KMS-11 (cell line): Measurements from ENCODE around the gene CRP.

ENCODE experiments used
- H2AFZ ChIP-seq: fragments of 200-600 bp; sonication (generic); 2 replicates; pipeline ENCODE4 v1.6.1; 2016; ENCODE audit warnings: antibody characterized with exemption, mixed run types, low read depth
- H3K27ac ChIP-seq: fragments of 200-600 bp; sonication (generic); 2 replicates; pipeline ENCODE4 v1.6.1; 2016; ENCODE audit warnings: mild to moderate bottlenecking, mixed run types
- H3K27me3 ChIP-seq: fragments of 200-600 bp; sonication (generic); 2 replicates; pipeline ENCODE4 v1.6.1; 2017; ENCODE audit warnings: mild to moderate bottlenecking, low read depth, mixed run types, moderate library complexity; ENCODE audit not compliant: insufficient read depth
- H3K36me3 ChIP-seq: fragments of 200-600 bp; sonication (generic); 2 replicates; pipeline ENCODE4 v1.6.1; 2017; ENCODE audit warnings: mild to moderate bottlenecking, mixed run types; ENCODE audit not compliant: insufficient read depth
- H3K4me1 ChIP-seq: fragments of 200-600 bp; sonication (generic); 2 replicates; pipeline ENCODE4 v1.6.1; 2016; ENCODE audit warnings: mild to moderate bottlenecking, low read depth, mixed run types; ENCODE audit not compliant: poor library complexity, severe bottlenecking
- H3K4me2 ChIP-seq: fragments of 200-600 bp; sonication (generic); 2 replicates; pipeline ENCODE4 v1.7.0; 2016; ENCODE audit warnings: mild to moderate bottlenecking, mixed run types
- H3K4me3 ChIP-seq: fragments of 200-600 bp; sonication (generic); IDR thresholded peaks from 2 replicates; pipeline ENCODE4 v1.6.1; 2017; ENCODE audit warnings: low read depth, low read length, mixed read lengths; ENCODE audit not compliant: insufficient read depth
- H3K79me2 ChIP-seq: fragments of 200-600 bp; sonication (generic); 2 replicates; pipeline ENCODE4 v1.6.1; 2016; ENCODE audit warnings: low read depth, mixed run types; ENCODE audit not compliant: insufficient read depth
- H3K9ac ChIP-seq: fragments of 200-600 bp; sonication (generic); 2 replicates; pipeline ENCODE4 v1.6.1; 2016; ENCODE audit warnings: mild to moderate bottlenecking, mixed run types
- H4K20me1 ChIP-seq: fragments of 200-600 bp; sonication (generic); 2 replicates; pipeline ENCODE4 v1.6.1; 2016; ENCODE audit warnings: mild to moderate bottlenecking, mixed run types; ENCODE audit not compliant: insufficient read depth
- TF ChIP-seq, protein P1 (sequence below): fragments of 200-600 bp; sonication (generic); conservative IDR thresholded peaks from 2 replicates; pipeline ENCODE4 v1.6.1; 2017; ENCODE audit warnings: low read depth, mild to moderate bottlenecking, antibody characterized with exemption, low read length, moderate library complexity, mixed read lengths

Gene CRP

DNA sequence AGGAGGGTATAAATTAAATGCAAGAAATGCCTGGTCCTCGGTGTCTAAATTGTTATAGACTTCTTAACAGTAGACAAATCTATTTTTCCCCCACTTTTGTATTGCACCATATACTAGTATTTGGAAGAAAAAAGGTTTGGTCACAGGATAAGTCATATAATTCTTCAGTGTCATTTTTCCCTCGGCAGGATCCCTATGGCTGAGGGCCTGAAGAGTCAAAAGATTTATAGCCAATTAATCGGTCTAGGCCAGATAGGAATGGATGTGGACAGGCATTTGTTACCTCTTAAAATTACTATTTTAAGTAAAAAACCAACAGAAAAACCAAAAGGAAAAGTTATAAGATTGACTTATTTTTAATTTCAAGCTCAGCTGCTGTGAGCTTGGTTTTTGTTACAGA lies 45.6 kb downstream of the CRP start:
- no peak overlapping the region for H3K4me2 ChIP-seq
- H3K27ac ChIP-seq = no peak overlapping the region
- H3K36me3 ChIP-seq = no peaks in the 10 kb centered on the region
- no peak overlapping the region for H2AFZ ChIP-seq
- no peaks in the 10 kb centered on the region for H3K79me2 ChIP-seq
- no peaks in the 10 kb centered on the region for H3K4me1 ChIP-seq
- TF ChIP-seq, protein P1, sequence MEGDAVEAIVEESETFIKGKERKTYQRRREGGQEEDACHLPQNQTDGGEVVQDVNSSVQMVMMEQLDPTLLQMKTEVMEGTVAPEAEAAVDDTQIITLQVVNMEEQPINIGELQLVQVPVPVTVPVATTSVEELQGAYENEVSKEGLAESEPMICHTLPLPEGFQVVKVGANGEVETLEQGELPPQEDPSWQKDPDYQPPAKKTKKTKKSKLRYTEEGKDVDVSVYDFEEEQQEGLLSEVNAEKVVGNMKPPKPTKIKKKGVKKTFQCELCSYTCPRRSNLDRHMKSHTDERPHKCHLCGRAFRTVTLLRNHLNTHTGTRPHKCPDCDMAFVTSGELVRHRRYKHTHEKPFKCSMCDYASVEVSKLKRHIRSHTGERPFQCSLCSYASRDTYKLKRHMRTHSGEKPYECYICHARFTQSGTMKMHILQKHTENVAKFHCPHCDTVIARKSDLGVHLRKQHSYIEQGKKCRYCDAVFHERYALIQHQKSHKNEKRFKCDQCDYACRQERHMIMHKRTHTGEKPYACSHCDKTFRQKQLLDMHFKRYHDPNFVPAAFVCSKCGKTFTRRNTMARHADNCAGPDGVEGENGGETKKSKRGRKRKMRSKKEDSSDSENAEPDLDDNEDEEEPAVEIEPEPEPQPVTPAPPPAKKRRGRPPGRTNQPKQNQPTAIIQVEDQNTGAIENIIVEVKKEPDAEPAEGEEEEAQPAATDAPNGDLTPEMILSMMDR = no peak
- H3K9ac ChIP-seq = no peak overlapping the region
- H3K4me3 ChIP-seq = no peak overlapping the region
- no peaks in the 10 kb centered on the region for H4K20me1 ChIP-seq
- H3K27me3 ChIP-seq = no peaks in the 10 kb centered on the region

DNA sequence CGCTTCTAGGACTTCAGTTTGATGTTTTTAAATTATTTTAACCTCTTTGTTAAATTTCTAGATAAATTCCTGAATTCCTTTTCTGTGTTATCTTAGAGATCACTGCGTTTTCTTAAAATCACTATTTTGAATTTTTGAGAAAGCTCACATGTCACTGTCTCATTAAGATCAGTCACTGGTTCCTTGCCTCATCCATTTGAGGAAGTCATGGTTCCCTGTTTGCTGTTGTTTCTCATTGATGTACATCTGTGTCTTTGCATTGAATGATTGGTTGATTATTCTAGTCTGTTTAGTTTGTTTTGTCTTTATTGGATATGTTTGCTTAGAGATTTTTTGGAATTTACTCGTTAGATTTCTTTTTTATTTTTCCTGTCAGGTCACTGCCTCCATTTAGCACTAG lies 50.1 kb downstream of the CRP start:
- no peak overlapping the region for H2AFZ ChIP-seq
- H3K36me3 ChIP-seq = no peaks in the 10 kb centered on the region
- H3K27me3 ChIP-seq = no peaks in the 10 kb centered on the region
- H3K79me2 ChIP-seq = no peaks in the 10 kb centered on the region
- TF ChIP-seq, protein P1 = no peak
- H3K4me1 ChIP-seq = no peaks in the 10 kb centered on the region
- no peak overlapping the region for H3K9ac ChIP-seq
- H3K4me3 ChIP-seq = no peak overlapping the region
- no peaks in the 10 kb centered on the region for H4K20me1 ChIP-seq
- H3K4me2 ChIP-seq = no peak overlapping the region
- no peak overlapping the region for H3K27ac ChIP-seq

GRCh38 chr1:159663552-159663951 lies 50.8 kb downstream of the CRP start:
- Histone ChIP-seq H3K36me3 (no peaks in the 10 kb centered on the region), H3K27me3 (no peaks in the 10 kb centered on the region), H3K4me1 (no peaks in the 10 kb centered on the region), H3K79me2 (no peaks in the 10 kb centered on the region), H2AFZ (no peak overlapping the region), H3K4me3 (no peak overlapping the region), H4K20me1 (no peaks in the 10 kb centered on the region), H3K27ac (no peak overlapping the region), H3K9ac (no peak overlapping the region), H3K4me2 (no peak overlapping the region)
- TF ChIP-seq, protein P1 = no peak
